ENCODE data around the gene BPGM. TPM values are rescaled to one million over a fixed set of nuclear protein-coding genes. Genes with fewer than 3 reads are reported as not detected.

The BPGM gene
- total and polyA plus RNA-seq, 9 of the 15 experiments (the other 6 are each of a cell fraction or from before 2014, with no cell fraction given) = 14.1 to 46.1 (median 21.2) TPM

DNA sequence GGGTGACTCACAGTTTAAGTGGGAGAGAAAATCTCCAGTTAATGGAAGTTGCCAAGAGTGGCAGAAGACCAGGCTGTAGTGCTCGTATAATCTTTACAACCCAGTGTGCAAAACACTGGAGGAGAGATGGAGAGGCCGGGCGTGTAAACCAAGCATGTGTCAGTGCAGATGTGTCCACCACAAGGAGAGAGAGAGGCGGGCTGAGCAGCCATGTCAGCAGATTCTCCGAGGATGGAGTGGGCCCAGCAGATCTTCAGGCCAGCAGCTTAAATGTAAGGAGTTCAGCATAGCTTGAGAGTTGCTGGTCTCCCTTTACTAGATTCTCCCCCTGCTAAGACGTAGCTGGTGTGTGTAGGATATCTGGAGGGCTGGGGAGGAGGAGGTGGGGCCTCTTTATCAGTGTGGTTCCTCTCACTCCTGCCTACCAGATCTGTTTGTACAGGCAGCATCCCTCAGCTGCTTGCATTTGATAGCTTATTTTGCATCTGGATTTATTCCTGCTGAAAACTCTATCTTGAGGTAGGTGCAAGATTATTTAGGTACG, 13.7 kb downstream of the BPGM start (continued):
- TF ChIP-seq, protein P1, sequence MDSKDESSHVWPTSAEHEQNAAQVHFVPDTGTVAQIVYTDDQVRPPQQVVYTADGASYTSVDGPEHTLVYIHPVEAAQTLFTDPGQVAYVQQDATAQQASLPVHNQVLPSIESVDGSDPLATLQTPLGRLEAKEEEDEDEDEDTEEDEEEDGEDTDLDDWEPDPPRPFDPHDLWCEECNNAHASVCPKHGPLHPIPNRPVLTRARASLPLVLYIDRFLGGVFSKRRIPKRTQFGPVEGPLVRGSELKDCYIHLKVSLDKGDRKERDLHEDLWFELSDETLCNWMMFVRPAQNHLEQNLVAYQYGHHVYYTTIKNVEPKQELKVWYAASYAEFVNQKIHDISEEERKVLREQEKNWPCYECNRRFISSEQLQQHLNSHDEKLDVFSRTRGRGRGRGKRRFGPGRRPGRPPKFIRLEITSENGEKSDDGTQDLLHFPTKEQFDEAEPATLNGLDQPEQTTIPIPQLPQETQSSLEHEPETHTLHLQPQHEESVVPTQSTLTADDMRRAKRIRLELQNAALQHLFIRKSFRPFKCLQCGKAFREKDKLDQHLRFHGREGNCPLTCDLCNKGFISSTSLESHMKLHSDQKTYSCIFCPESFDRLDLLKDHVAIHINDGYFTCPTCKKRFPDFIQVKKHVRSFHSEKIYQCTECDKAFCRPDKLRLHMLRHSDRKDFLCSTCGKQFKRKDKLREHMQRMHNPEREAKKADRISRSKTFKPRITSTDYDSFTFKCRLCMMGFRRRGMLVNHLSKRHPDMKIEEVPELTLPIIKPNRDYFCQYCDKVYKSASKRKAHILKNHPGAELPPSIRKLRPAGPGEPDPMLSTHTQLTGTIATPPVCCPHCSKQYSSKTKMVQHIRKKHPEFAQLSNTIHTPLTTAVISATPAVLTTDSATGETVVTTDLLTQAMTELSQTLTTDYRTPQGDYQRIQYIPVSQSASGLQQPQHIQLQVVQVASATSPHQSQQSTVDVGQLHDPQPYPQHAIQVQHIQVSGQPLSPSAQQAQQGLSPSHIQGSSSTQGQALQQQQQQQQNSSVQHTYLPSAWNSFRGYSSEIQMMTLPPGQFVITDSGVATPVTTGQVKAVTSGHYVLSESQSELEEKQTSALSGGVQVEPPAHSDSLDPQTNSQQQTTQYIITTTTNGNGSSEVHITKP (IDR thresholded peaks at IDR 0.05; ENCODE audit: partially characterized antibody) = peak; percentile 21
- no peak for TF ChIP-seq DDX20 (tag; IDR thresholded peaks at IDR 0.05; ENCODE audit: low read depth)
- no peak for TF ChIP-seq POLR2A (conservative IDR thresholded peaks at IDR 0.05)
- no peak for TF ChIP-seq MCM2 (IDR thresholded peaks at IDR 0.05; ENCODE audit: low read depth)
- peak; percentile 88 for TF ChIP-seq FOXA1 (IDR thresholded peaks at IDR 0.05; ENCODE audit: borderline replicate concordance)
- no peak for TF ChIP-seq NFIX (CRISPR knock-in tag; IDR thresholded peaks at IDR 0.05; ENCODE audit: low read depth)
- TF ChIP-seq MIER1 (IDR thresholded peaks at IDR 0.05; ENCODE audit: low read depth) = no peak
- no peak for TF ChIP-seq CREBBP (IDR thresholded peaks at IDR 0.05; ENCODE audit: low read depth, low read length)
- TF ChIP-seq ILK (tag; IDR thresholded peaks at IDR 0.05; ENCODE audit: borderline replicate concordance, low read depth) = no peak
- TF ChIP-seq ZNF311 (CRISPR knock-in tag; IDR thresholded peaks at IDR 0.05) = no peak
- TF ChIP-seq, protein P2, sequence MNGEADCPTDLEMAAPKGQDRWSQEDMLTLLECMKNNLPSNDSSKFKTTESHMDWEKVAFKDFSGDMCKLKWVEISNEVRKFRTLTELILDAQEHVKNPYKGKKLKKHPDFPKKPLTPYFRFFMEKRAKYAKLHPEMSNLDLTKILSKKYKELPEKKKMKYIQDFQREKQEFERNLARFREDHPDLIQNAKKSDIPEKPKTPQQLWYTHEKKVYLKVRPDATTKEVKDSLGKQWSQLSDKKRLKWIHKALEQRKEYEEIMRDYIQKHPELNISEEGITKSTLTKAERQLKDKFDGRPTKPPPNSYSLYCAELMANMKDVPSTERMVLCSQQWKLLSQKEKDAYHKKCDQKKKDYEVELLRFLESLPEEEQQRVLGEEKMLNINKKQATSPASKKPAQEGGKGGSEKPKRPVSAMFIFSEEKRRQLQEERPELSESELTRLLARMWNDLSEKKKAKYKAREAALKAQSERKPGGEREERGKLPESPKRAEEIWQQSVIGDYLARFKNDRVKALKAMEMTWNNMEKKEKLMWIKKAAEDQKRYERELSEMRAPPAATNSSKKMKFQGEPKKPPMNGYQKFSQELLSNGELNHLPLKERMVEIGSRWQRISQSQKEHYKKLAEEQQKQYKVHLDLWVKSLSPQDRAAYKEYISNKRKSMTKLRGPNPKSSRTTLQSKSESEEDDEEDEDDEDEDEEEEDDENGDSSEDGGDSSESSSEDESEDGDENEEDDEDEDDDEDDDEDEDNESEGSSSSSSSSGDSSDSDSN (IDR thresholded peaks at IDR 0.05; ENCODE audit: borderline replicate concordance in 1 of 2, low read depth in 2 of 2, low read length in 2 of 2) = peak in 1 of 2 experiments; percentile 33; a peak in 1 of 4 replicates
- no peak for TF ChIP-seq SIN3A (IDR thresholded peaks at IDR 0.05; ENCODE audit: borderline replicate concordance in 2 of 2, control insufficient read depth in 1 of 2, low read depth in 2 of 2, low read length in 2 of 2)
- TF ChIP-seq BHLHE40 (IDR thresholded peaks at IDR 0.05; ENCODE audit: low read length) = no peak; the same call in 1 of the 2 replicates
- TF ChIP-seq, protein P3, sequence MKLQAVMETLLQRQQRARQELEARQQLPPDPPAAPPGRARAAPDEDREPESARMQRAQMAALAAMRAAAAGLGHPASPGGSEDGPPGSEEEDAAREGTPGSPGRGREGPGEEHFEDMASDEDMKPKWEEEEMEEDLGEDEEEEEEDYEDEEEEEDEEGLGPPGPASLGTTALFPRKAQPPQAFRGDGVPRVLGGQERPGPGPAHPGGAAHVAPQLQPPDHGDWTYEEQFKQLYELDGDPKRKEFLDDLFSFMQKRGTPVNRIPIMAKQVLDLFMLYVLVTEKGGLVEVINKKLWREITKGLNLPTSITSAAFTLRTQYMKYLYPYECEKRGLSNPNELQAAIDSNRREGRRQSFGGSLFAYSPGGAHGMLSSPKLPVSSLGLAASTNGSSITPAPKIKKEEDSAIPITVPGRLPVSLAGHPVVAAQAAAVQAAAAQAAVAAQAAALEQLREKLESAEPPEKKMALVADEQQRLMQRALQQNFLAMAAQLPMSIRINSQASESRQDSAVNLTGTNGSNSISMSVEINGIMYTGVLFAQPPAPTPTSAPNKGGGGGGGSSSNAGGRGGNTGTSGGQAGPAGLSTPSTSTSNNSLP (IDR thresholded peaks at IDR 0.05; ENCODE audit: borderline replicate concordance, low read depth, low read length) = peak; percentile 76; the same call in 1 of the 2 replicates
- no peak for TF ChIP-seq MCM5 (IDR thresholded peaks at IDR 0.05; ENCODE audit: low read depth)
- peak; percentile 77 to 89 for TF ChIP-seq KDM1A (IDR thresholded peaks at IDR 0.05)
- no peak for TF ChIP-seq ZNF75A (CRISPR knock-in tag; IDR thresholded peaks at IDR 0.05)
- no peak for TF ChIP-seq SP2 (IDR thresholded peaks at IDR 0.05; ENCODE audit: extremely low read depth, low read depth, low read length, poor library complexity, severe bottlenecking)
- TF ChIP-seq ZNF41 (CRISPR knock-in tag; conservative IDR thresholded peaks at IDR 0.05) = no peak
- TF ChIP-seq RCOR1 (IDR thresholded peaks at IDR 0.05; ENCODE audit: borderline replicate concordance in 1 of 2, low read depth in 2 of 2, low read length in 2 of 2) = peak; percentile 59 to 93; a peak in 3 of 4 replicates
- no peak for TF ChIP-seq ZNF124 (CRISPR knock-in tag; IDR thresholded peaks at IDR 0.05)

All from K562 (cell line).